DLD1 (cell line): Measurements from ENCODE around the gene TBC1D14.

Experiments used
- in situ Hi-C: cut with HindIII; loops from 2 replicates; pipeline ENCODE4 v1.10.0; 2017; ENCODE audit warnings: low sequenced_read_pairs

Gene TBC1D14

DNA sequence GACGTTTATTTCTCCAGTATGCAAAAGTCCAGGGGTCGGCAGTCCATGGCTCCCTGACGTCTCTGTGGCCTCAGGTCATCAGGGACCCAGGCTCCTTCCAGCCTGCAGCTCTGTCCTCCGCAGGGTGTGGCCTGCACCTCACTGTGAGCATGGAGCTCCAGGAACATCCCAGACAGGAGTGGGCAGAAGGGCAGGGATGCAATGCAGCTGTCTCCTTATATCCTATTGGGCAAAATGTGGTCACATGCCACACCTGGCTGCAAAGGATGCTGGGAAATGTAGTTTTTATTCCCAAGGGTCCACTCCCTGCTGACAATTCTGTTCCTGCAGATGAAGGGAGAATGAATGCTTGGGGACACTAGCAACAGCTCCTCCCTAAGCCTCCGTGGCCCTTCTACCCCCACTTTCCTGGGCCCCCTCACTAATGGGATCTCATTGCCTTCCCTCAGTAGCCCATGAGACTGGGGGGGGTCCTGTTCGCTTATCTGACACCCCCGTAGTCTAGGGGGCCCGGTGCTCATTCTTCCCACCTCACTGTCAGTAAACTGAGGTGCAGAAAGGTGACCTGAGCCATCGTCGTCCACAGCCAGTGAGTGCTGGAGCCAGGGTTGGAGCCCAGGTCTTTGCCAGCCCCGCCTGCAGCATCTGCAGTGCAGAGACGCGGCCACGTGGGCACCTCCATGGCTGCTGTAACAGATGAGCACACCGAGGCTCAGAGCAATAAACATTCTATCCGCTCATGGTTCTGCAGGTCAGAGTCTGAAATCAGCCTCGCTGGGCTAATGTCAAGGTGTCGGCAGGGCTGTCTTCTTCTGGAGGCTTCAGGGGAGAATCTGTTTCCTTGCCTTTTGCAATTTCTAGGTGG is 164.1 kb downstream of the TBC1D14 start:
- in situ Hi-C loops: no loop called here

DNA sequence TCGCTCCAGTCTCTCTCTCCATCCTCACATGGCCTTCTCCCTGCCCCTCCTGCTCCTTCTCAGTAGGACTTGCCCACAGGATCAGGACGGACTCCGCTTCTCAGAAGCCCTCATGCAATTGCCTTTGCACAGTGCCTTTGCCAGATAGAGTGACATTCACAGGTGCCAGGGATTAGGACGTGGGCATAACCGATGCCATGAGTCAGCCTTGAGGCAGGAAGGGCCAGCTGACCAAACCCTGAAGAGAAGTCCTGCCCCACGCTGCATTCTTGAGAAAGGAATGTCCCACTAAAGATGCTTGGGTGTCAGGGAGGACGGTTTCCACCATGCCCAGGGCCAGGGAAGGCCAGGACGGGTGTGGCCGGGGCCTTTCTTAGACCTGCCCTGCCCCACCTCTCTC is 164.8 kb downstream of the TBC1D14 start:
- in situ Hi-C loops: no loop called here

DNA sequence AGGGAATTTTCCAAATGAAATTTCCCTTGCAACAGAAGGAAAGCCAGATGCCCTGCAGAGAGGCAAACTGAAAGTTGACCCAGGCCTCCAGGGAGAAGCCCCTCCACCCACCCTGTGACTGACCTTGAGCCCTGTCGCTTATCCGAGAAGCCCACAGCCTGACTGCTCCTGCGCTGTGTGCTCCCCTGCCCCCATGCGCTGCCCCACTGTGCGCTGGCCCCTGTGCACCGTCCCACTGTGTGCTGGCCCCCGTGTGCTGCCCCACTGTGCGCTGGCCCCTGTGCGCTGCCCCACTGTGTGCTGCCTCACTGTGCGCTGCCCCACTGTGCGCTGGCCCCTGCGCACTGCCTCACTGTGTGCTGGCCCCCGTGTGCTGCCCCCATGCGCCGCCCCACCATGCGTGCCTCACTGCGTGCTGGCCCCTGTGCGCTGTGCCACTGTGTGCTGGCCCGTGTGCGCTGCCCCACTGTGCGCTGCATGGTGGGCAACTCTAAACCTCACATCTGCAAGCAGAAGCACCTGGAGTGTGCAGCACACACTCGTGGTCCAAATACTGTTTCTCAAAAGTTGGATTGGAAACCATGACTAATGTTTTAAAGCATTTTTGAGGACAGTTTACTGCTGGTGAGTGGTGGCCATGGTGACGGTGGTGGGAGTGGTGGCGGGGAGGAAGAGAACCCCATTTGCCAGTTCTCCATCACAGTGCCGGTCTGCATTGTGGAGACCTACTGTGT is 166.5 kb downstream of the TBC1D14 start:
- in situ Hi-C loops: loop anchor here (25.0 kb wide), 1 partner anchor 164 kb away; the partner anchor contains the start of gene TBC1D14

DNA sequence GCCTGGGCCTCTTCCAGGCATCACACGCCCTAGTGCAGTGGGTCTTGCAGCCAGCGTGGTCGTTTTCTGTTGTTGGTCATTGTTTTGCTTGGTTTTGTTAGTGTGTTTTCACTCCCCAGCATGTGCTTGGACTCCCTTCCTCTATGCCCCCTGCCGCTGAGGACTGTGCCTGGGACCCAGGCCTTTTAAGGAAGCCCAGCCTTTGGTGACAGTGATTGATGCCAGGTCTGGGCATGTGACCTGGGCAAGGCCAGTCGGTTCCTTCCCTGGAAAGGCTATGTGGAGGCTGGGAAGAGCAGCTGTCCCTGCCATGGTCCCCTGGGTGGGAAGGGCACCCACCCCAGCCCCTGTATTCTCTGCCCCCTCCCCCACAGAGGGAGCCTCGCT is 167.1 kb downstream of the TBC1D14 start:
- in situ Hi-C loops: loop anchor here (25.0 kb wide), 1 partner anchor 164 kb away; the partner anchor contains the start of gene TBC1D14

DNA sequence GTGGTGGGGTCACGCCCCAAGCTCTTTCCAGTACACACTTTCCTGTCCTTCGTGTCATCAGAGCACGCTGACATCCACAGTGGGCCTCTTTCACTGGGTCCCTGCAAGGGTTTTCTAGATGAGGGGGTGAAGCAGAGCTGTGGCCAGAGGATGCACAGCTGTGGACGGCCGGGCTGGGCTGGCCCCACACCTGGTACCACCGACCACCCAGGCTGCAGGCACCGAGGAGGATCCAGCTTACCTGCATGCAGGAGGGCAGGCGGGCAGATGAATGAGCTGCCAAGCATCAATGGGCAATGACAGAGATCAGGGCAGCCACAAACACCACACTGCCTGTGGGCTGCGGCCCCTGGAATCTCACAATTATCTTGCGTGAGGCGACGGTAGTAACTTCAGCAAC is 167.7 kb downstream of the TBC1D14 start:
- in situ Hi-C loops: loop anchor here (25.0 kb wide), 1 partner anchor 165 kb away; the partner anchor contains the start of gene TBC1D14

DNA sequence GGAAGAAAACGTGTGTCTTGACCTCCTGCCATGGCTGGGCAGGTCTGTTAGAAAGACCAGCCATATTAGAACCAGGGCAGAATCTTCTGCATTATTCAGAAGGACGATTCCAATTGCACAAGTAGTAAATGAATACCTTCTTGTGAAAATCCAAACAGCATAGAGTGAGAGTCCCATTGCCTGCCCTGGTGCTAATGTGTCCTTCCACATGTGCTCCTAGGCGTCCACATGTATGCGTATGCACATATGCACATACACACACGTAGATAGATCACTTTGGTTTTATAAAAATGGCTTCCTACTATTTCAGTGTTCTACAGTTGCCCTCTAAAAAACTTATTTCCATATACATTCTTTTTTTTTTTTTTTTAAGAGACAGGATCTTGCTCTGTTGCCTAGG is 168.4 kb downstream of the TBC1D14 start:
- in situ Hi-C loops: loop anchor here (25.0 kb wide), 1 partner anchor 166 kb away; the partner anchor contains the start of gene TBC1D14

DNA sequence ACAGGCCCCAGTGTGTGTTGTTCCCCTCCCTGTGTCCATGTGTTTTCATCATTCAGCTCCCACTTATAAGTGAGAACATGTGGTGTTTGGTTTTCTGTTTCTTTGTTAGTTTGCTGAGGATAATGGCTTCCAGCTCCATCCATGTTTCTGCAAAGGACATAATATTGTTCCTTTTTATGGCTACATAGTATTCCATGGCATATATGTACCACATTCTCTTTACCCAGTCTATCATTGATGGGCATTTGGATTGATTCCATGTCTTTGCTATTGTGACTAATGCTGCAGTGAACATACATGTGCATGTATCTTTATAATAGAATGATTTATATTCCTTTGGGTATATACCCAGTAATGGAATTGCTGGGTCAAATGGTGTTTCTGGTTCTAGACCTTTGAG is 169.9 kb downstream of the TBC1D14 start:
- in situ Hi-C loops: loop anchor here (25.0 kb wide), 1 partner anchor 167 kb away; the partner anchor contains the start of gene TBC1D14

DNA sequence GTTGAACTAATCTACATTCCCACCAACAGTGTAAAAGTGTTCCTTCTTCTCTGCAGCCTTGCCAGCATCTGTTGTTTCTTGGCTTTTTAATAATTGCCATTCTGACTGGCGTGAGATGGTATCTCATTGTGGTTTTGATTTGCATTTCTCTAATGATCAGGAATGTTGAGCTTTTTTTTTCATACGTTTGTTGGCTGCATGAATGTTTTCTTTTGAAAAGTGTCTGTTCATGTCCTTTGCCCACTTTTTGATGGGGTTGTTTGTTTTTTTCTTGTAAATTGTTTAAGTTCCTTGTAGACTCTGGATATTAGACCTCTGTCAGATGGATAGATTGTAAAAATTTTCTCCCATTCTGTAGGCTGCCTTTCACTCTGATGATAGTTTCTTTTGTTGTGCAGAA is 170.3 kb downstream of the TBC1D14 start:
- in situ Hi-C loops: loop anchor here (25.0 kb wide), 1 partner anchor 168 kb away; the partner anchor contains the start of gene TBC1D14
